ENCODE data around the gene LARP4. TPM values are rescaled to one million over a fixed set of nuclear protein-coding genes. Genes with fewer than 3 reads are reported as not detected.

Gene LARP4
- total RNA-seq, 4 donors from 2014 or later: 30.0 to 68.2 (median 56.8) TPM

DNA sequence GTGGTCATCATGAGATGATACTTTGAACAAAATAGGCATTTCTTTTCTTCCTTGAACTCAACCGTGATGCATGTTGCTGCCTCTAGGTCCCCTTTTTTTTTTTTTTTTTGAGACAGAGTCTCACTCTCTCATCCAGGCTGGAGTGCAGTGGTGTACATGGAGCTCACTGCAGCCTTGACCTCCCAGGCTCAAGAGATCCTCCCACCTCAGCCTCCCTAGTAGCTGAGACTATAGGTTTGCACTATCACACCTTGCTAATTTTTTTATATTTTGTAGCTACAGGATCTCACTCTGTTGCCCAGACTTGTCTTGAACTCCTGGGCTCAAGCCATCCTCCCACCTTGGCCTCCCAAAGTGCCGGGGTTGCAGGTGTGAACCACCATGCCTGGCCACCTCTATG is 124.7 kb downstream of the LARP4 start:
- no peaks in the 10 kb centered on the region for H3K27me3 ChIP-seq
- peaks cover 0 to 53% (median 4%) of the 10 kb centered on the region in 3 donors for H3K4me1 ChIP-seq
- no peak overlapping the region for H3K27ac ChIP-seq
- no peak overlapping the region for H3K4me3 ChIP-seq
- ATAC-seq: no peak
- no peak for TF ChIP-seq POLR2A (IDR thresholded peaks at IDR 0.05)
- no peak for TF ChIP-seq POLR2AphosphoS5 (IDR thresholded peaks at IDR 0.05)
- no peak for TF ChIP-seq EP300 (IDR thresholded peaks at IDR 0.05)
- TF ChIP-seq, protein P1, sequence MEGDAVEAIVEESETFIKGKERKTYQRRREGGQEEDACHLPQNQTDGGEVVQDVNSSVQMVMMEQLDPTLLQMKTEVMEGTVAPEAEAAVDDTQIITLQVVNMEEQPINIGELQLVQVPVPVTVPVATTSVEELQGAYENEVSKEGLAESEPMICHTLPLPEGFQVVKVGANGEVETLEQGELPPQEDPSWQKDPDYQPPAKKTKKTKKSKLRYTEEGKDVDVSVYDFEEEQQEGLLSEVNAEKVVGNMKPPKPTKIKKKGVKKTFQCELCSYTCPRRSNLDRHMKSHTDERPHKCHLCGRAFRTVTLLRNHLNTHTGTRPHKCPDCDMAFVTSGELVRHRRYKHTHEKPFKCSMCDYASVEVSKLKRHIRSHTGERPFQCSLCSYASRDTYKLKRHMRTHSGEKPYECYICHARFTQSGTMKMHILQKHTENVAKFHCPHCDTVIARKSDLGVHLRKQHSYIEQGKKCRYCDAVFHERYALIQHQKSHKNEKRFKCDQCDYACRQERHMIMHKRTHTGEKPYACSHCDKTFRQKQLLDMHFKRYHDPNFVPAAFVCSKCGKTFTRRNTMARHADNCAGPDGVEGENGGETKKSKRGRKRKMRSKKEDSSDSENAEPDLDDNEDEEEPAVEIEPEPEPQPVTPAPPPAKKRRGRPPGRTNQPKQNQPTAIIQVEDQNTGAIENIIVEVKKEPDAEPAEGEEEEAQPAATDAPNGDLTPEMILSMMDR (IDR thresholded peaks at IDR 0.05): no peak
- no peaks in the 10 kb centered on the region for H3K9me3 ChIP-seq
- 89 to 100% methylated on average over 2 of the region's 2 CpGs for WGBS, 2 donors (ENCODE audit: low coverage in 1 of 2)
- no peaks in the 10 kb centered on the region for H3K36me3 ChIP-seq

DNA sequence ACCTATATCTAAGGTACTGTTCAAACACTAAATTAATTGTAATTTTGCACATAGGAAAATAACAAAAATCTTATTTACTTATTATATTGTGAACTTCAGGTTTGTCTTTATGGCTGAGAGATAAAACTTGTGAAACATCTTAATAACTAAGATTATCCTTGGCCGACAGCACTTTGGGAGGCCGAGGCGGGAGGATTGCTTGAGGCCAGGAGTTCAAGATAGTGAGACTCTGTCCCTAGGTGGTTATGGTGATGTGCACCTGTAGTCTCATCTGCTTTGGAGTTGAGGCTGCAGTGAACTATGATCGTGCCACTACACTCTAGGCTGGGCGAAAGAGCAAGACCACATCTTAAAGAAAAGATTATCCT is 126.7 kb downstream of the LARP4 start:
- peaks cover under 1 to 38% (median under 1%) of the 10 kb centered on the region in 3 donors for H3K4me1 ChIP-seq
- 92 to 93% methylated on average over 5 of the region's 5 CpGs for WGBS, 2 donors (ENCODE audit: low coverage in 1 of 2)
- ATAC-seq: no peak
- H3K9me3 ChIP-seq: no peaks in the 10 kb centered on the region
- H3K27ac ChIP-seq: no peak overlapping the region
- TF ChIP-seq, protein P1 (IDR thresholded peaks at IDR 0.05): no peak
- TF ChIP-seq POLR2A (IDR thresholded peaks at IDR 0.05) (no peak), EP300 (IDR thresholded peaks at IDR 0.05) (no peak), POLR2AphosphoS5 (IDR thresholded peaks at IDR 0.05) (no peak)
- no peaks in the 10 kb centered on the region for H3K27me3 ChIP-seq
- H3K36me3 ChIP-seq: no peaks in the 10 kb centered on the region
- no peak overlapping the region for H3K4me3 ChIP-seq

DNA sequence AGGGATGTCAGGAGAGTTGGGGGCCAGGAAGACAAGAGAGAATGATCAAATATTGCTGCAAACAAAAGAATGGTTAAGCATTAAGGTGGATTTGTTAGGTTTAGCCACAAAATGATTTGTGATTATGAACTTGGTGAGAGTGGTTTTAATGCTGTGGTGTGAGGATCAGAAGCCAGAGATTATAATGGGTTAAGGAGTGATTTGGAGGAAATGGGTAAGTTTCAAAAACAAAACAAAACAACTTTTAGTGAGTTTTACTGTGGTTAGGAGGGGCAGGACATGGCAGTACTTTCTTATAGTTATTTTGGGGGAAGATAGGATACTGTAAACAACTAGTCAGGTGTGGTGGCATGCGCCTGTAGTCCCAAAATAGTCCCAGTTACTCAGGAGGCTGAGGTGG is 128.1 kb downstream of the LARP4 start:
- Histone ChIP-seq H3K4me3 (no peak overlapping the region), H3K27ac (no peak overlapping the region), H3K27me3 (no peaks in the 10 kb centered on the region), H3K9me3 (no peaks in the 10 kb centered on the region), H3K36me3 (no peaks in the 10 kb centered on the region), H3K4me1 (peaks cover 2 to 50% (median 7%) of the 10 kb centered on the region in 3 donors)
- TF ChIP-seq, protein P1 (IDR thresholded peaks at IDR 0.05): no peak
- 100% methylated on average over 1 of the region's 1 CpG; no CpG with 5 or more reads in 1 of the 2 donors for WGBS, 2 donors (ENCODE audit: low coverage in 1 of 2)
- no peak for ATAC-seq

DNA sequence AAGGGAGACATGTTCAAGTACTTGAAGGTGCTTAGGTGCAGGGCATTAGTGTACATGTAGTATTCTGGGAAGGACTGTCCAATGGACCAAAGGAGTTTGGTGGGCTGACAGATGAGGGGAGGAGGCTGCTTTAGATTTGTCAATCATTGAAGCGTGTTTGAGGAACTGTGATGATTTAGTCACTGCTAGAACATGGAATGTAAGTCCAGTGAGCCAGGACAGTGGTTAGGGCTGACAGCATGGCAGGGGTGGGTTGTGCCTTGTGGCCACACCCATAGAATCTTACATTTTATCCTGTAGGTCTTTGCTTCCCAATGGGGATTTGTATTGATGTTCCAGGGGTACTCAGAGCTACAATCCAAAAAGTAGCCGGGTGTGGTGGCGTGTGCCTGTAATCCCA is 128.7 kb downstream of the LARP4 start:
- Histone ChIP-seq H3K9me3 (no peaks in the 10 kb centered on the region), H3K27me3 (no peaks in the 10 kb centered on the region), H3K36me3 (no peaks in the 10 kb centered on the region), H3K4me1 (peaks cover 2 to 50% (median 7%) of the 10 kb centered on the region in 3 donors), H3K27ac (no peak overlapping the region), H3K4me3 (no peak overlapping the region)
- no peak for ATAC-seq
- WGBS, 2 donors (ENCODE audit: low coverage in 1 of 2): 89 to 94% methylated on average over 1 of the region's 3 CpGs
- TF ChIP-seq EP300 (IDR thresholded peaks at IDR 0.05) (no peak), POLR2A (IDR thresholded peaks at IDR 0.05) (no peak), POLR2AphosphoS5 (IDR thresholded peaks at IDR 0.05) (no peak)
- TF ChIP-seq, protein P1 (IDR thresholded peaks at IDR 0.05): no peak

Other genes with a start within 250 kb of the LARP4 start
- 10 to 100 TPM; 23.4 to 27.9 (median 26.4) TPM for gene CERS5, start 233.5 kb upstream of the LARP4 start, total RNA-seq
- gene LIMA1, start 117.4 kb upstream of the LARP4 start, total RNA-seq: 10 to 100 TPM; 27.6 to 91.3 (median 64.6) TPM
- gene FAM186A, start 4.3 kb upstream of the LARP4 start, total RNA-seq: not detected
- gene DIP2B, start 104.1 kb downstream of the LARP4 start, total RNA-seq: 10 to 100 TPM; 19.8 to 25.9 (median 23.8) TPM

All from gastroesophageal sphincter (tissue), 4 donors.